Measurements from ENCODE around the gene PDE8B. TPM values are rescaled to one million over a fixed set of nuclear protein-coding genes. Genes with fewer than 3 reads are reported as not detected.
"Not testable (repeated sequence)": the region's sequence is repeated elsewhere in the genome, so short reads cannot be mapped to it uniquely, and the experiment has no call there.

The PDE8B gene
- total RNA-seq, 4 donors from 2014 or later, result 13.0 to 54.4 (median 27.3) TPM

DNA sequence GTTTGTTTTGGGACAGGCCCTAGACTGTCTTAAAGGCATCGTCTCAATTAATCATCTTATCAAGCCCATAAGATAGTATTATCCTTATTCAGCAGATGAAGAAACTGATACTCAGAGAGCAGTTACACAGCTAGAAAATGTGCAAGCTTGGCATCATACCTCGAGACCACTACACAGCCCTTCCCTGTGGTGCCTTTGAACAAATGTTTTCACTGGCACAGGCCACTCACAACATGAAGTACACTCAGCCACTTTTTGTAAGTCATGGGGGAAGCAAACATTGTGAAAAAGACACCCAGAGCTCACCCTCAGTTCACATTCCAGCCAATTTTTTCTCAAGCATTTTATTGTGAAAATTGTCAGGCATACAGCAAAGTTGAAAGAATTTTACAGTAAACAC is 159.1 kb downstream of the PDE8B start:
- DNase-seq, result no peak
- H3K36me3 ChIP-seq, result no peaks in the 10 kb centered on the region
- no peak overlapping the region for H3K4me3 ChIP-seq
- no peak overlapping the region for H3K27ac ChIP-seq
- TF ChIP-seq, protein P1, sequence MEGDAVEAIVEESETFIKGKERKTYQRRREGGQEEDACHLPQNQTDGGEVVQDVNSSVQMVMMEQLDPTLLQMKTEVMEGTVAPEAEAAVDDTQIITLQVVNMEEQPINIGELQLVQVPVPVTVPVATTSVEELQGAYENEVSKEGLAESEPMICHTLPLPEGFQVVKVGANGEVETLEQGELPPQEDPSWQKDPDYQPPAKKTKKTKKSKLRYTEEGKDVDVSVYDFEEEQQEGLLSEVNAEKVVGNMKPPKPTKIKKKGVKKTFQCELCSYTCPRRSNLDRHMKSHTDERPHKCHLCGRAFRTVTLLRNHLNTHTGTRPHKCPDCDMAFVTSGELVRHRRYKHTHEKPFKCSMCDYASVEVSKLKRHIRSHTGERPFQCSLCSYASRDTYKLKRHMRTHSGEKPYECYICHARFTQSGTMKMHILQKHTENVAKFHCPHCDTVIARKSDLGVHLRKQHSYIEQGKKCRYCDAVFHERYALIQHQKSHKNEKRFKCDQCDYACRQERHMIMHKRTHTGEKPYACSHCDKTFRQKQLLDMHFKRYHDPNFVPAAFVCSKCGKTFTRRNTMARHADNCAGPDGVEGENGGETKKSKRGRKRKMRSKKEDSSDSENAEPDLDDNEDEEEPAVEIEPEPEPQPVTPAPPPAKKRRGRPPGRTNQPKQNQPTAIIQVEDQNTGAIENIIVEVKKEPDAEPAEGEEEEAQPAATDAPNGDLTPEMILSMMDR (IDR thresholded peaks at IDR 0.05), result no peak
- no peak for TF ChIP-seq POLR2A (IDR thresholded peaks at IDR 0.05)
- no peaks in the 10 kb centered on the region for H3K27me3 ChIP-seq
- intact Hi-C loops (cut with DNase I; ENCODE audit: low total_unique reads), result no loop called here
- H3K4me1 ChIP-seq, result no peaks in the 10 kb centered on the region
- H3K9me3 ChIP-seq, result no peaks in the 10 kb centered on the region

DNA sequence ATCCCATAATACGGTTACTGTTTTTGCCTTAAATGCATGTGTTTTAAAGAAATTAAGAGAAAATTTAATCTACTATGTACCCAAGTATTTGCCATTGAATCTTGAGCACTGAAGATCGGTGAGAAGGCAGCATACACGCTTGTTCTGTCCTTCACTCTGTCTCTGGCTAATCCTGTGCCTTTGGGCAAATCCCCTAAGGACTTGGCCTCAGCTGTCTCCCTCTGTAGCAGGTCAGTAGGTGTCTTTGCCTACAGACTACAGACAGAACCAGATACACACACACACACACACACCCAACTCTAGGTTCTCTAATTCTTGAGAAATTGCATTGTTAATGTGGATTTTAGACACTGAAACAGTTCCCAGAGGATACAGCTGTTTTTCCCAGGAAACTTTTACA is 164.2 kb downstream of the PDE8B start:
- TF ChIP-seq, protein P1 (IDR thresholded peaks at IDR 0.05), result no peak
- Histone ChIP-seq H3K36me3 (no peaks in the 10 kb centered on the region), H3K9me3 (no peaks in the 10 kb centered on the region), H3K27ac (no peak overlapping the region), H3K4me1 (no peaks in the 10 kb centered on the region), H3K27me3 (no peaks in the 10 kb centered on the region), H3K4me3 (no peak overlapping the region)
- DNase-seq, result no peak
- intact Hi-C loops (cut with DNase I; ENCODE audit: low total_unique reads), result no loop called here

DNA sequence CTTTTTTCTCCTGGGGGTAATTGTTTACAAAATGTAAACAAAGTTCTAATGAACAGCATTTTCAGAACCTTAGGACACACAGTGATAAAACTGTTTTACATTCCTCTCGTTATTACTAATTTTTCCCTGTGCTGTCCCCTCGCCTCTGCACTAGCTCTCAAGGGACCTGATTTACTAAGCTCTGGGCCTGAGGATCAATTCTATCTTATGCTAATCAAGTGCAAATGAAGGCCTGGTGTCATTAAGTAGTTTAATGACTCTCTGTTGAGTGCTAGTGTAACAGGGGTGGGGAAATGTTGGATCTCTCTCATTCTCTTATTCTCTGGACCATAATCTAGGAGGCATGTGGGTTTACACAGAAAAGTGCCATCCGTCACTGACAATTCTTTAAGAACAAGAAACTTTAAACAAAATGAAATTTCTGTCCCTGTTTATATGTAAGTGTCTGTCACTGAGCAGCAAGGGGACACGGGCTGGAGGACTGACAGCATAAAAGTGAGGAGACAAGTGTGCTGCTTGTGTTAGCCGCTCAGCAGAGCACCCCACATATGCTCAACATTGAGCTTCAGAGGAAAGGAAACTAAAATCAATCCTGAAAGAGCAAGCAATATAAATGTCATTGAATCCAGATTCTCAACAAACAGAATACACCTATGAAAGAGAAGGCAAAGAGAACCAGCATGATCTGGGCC is 166.3 kb downstream of the PDE8B start:
- no peak for TF ChIP-seq POLR2A (IDR thresholded peaks at IDR 0.05)
- TF ChIP-seq, protein P1 (IDR thresholded peaks at IDR 0.05), result no peak
- H3K36me3 ChIP-seq, result no peaks in the 10 kb centered on the region
- H3K4me3 ChIP-seq, result no peak overlapping the region
- no peak for DNase-seq
- H3K9me3 ChIP-seq, result no peaks in the 10 kb centered on the region
- H3K4me1 ChIP-seq, result no peaks in the 10 kb centered on the region
- intact Hi-C loops (cut with DNase I; ENCODE audit: low total_unique reads), result no loop called here
- no peaks in the 10 kb centered on the region for H3K27me3 ChIP-seq
- no peak overlapping the region for H3K27ac ChIP-seq

GRCh38 chr5:77379558-77380061 is 169.1 kb downstream of the PDE8B start:
- intact Hi-C loops (cut with DNase I; ENCODE audit: low total_unique reads), result no loop called here
- no peaks in the 10 kb centered on the region for H3K36me3 ChIP-seq

GRCh38 chr5:77380636-77381035 is 170.2 kb downstream of the PDE8B start:
- DNase-seq, result no peak
- Histone ChIP-seq H3K27ac (no peak overlapping the region), H3K9me3 (no peaks in the 10 kb centered on the region), H3K4me3 (no peak overlapping the region), H3K4me1 (no peaks in the 10 kb centered on the region), H3K27me3 (no peaks in the 10 kb centered on the region), H3K36me3 (no peaks in the 10 kb centered on the region)
- intact Hi-C loops (cut with DNase I; ENCODE audit: low total_unique reads), result no loop called here
- no peak for TF ChIP-seq POLR2A (IDR thresholded peaks at IDR 0.05)
- TF ChIP-seq, protein P1 (IDR thresholded peaks at IDR 0.05), result no peak

More at GRCh38 chr5:77379558-77380061, 169.1 kb downstream of the PDE8B start:
- Histone ChIP-seq H3K27ac (no peak overlapping the region), H3K4me1 (no peaks in the 10 kb centered on the region), H3K4me3 (no peak overlapping the region), H3K27me3 (no peaks in the 10 kb centered on the region), H3K9me3 (no peaks in the 10 kb centered on the region)
- TF ChIP-seq, protein P1 (IDR thresholded peaks at IDR 0.05), result no peak
- no peak for TF ChIP-seq POLR2A (IDR thresholded peaks at IDR 0.05)
- DNase-seq, result no peak

DNA sequence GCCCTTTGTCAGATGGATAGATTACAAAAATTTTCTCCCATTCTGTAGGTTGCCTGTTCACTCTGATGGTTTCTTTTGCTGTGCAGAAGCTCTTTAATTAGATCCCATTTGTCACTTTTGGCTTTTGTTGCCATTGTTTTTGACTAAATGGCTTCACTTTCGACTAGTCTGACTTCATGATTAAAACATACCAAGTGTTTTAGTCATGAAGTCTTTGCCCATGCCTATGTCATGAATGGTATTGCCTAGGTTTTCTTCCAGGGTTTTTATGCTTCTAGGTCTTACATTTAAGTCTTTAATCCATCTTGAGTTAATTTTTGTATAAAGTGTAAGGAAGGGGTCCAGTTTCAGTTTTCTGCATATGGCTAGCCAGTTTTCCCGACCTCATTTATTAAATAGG is 172.9 kb downstream of the PDE8B start:
- H3K27me3 ChIP-seq; H3K27ac ChIP-seq; H3K4me3 ChIP-seq; H3K4me1 ChIP-seq; H3K9me3 ChIP-seq; DNase-seq; intact Hi-C loops (cut with DNase I; ENCODE audit: low total_unique reads); H3K36me3 ChIP-seq: not testable (repeated sequence)

- H3K4me3 ChIP-seq; H3K9me3 ChIP-seq; H3K4me1 ChIP-seq; H3K27me3 ChIP-seq; intact Hi-C loops (cut with DNase I; ENCODE audit: low total_unique reads); DNase-seq; H3K36me3 ChIP-seq; H3K27ac ChIP-seq: not testable (repeated sequence)
Measured at GRCh38 chr5:77386340-77386739, 175.9 kb downstream of the PDE8B start.
